ENCODE measurements around the gene APBB2. TPM values are rescaled to one million over a fixed set of nuclear protein-coding genes. Genes with fewer than 3 reads are reported as not detected.
"Not testable (repeated sequence)": the region's sequence is repeated elsewhere in the genome, so short reads cannot be mapped to it uniquely, and the experiment has no call there.

APBB2 gene
- total RNA-seq, 4 donors from 2014 or later = 42.4 to 95.8 (median 51.3) TPM

GRCh38 chr4:40822420-40823166 is 391.7 kb downstream of the APBB2 start:
- 86% methylated on average over 8 of the region's 8 CpGs for WGBS
- Histone ChIP-seq H3K4me3 (no peak overlapping the region), H3K9me3 (no peaks in the 10 kb centered on the region), H3K36me3 (peaks cover 77% of the 10 kb centered on the region), H3K4me1 (no peaks in the 10 kb centered on the region), H3K27ac (no peak overlapping the region), H3K27me3 (no peaks in the 10 kb centered on the region)
- DNase-seq (ENCODE audit: low spot score in 2 of 2) = peak in 1 of 2 donors; percentile 34
- TF ChIP-seq EP300 (IDR thresholded peaks at IDR 0.05) = no peak
- TF ChIP-seq CTCF (IDR thresholded peaks at IDR 0.05) = no peak
- no peak for TF ChIP-seq POLR2A (IDR thresholded peaks at IDR 0.05)
- no peak for TF ChIP-seq POLR2AphosphoS5 (IDR thresholded peaks at IDR 0.05)

- WGBS = 95% methylated on average over 11 of the region's 11 CpGs
- peaks cover 72% of the 10 kb centered on the region for H3K36me3 ChIP-seq
- DNase-seq (ENCODE audit: low spot score in 2 of 2) = peak in 1 of 2 donors; percentile 37
Measured at GRCh38 chr4:40820101-40820500, 394.2 kb downstream of the APBB2 start.

GRCh38 chr4:40817157-40817556 is 397.2 kb downstream of the APBB2 start:
- H3K36me3 ChIP-seq = peaks cover 67% of the 10 kb centered on the region
- H3K27ac ChIP-seq; H3K27me3 ChIP-seq; H3K9me3 ChIP-seq; DNase-seq (ENCODE audit: low spot score in 2 of 2); H3K4me1 ChIP-seq; H3K4me3 ChIP-seq: not testable (repeated sequence)
- 91% methylated on average over 6 of the region's 6 CpGs for WGBS

More at GRCh38 chr4:40820101-40820500, 394.2 kb downstream of the APBB2 start:
- Histone ChIP-seq H3K4me1 (no peaks in the 10 kb centered on the region), H3K27me3 (no peaks in the 10 kb centered on the region), H3K9me3 (no peaks in the 10 kb centered on the region), H3K4me3 (no peak overlapping the region), H3K27ac (no peak overlapping the region)
- TF ChIP-seq EP300 (IDR thresholded peaks at IDR 0.05) = no peak
- no peak for TF ChIP-seq POLR2A (IDR thresholded peaks at IDR 0.05)
- no peak for TF ChIP-seq POLR2AphosphoS5 (IDR thresholded peaks at IDR 0.05)
- no peak for TF ChIP-seq CTCF (IDR thresholded peaks at IDR 0.05)

GRCh38 chr4:40812856-40813255 is 401.5 kb downstream of the APBB2 start:
- Histone ChIP-seq H3K4me3 (no peak overlapping the region), H3K27me3 (no peaks in the 10 kb centered on the region), H3K27ac (peak overlapping the region; percentile 20), H3K4me1 (no peaks in the 10 kb centered on the region), H3K36me3 (peaks cover 39% of the 10 kb centered on the region), H3K9me3 (no peaks in the 10 kb centered on the region)
- DNase-seq (ENCODE audit: low spot score in 2 of 2) = no peak
- 57% methylated on average over 2 of the region's 2 CpGs for WGBS
- no peak for TF ChIP-seq POLR2AphosphoS5 (IDR thresholded peaks at IDR 0.05)
- TF ChIP-seq EP300 (IDR thresholded peaks at IDR 0.05) = no peak
- no peak for TF ChIP-seq POLR2A (IDR thresholded peaks at IDR 0.05)
- TF ChIP-seq CTCF (IDR thresholded peaks at IDR 0.05) = no peak

GRCh38 chr4:40812386-40812785 is 402.0 kb downstream of the APBB2 start:
- Histone ChIP-seq H3K36me3 (peaks cover 39% of the 10 kb centered on the region), H3K4me3 (no peak overlapping the region), H3K4me1 (no peaks in the 10 kb centered on the region), H3K27ac (peak overlapping the region; percentile 20), H3K27me3 (no peaks in the 10 kb centered on the region), H3K9me3 (no peaks in the 10 kb centered on the region)
- WGBS = 85% methylated on average over 8 of the region's 8 CpGs
- peak in 1 of 2 donors; percentile 37 for DNase-seq (ENCODE audit: low spot score in 2 of 2)
- TF ChIP-seq EP300 (IDR thresholded peaks at IDR 0.05) (no peak), CTCF (IDR thresholded peaks at IDR 0.05) (no peak), POLR2A (IDR thresholded peaks at IDR 0.05) (no peak), POLR2AphosphoS5 (IDR thresholded peaks at IDR 0.05) (no peak)
